Upper lobe of right lung (tissue), 1 donor: ENCODE results near the gene HTRA3. TPM values are rescaled to one million over a fixed set of nuclear protein-coding genes. Genes with fewer than 3 reads are reported as not detected.
A peak's percentile ranks its signal among the peaks of the same experiment; 100 is the strongest.

Source experiments
- ATAC-seq: fragments of 200-7000 bp; cut with Tn5 transposase; one replicate; pipeline ENCODE4 v1.9.1; 2020; ENCODE audit warnings: mild to moderate bottlenecking, moderate library complexity
- DNase-seq: peaks from one replicate; pipeline ENCODE4 v3.0.0-alpha.2; 2020
- H3K27ac ChIP-seq: fragments of 200-600 bp; one replicate; pipeline ENCODE4 v1.8.0; 2022
- H3K27me3 ChIP-seq: fragments of 200-600 bp; one replicate; pipeline ENCODE4 v1.8.0; 2022; ENCODE audit warnings: mild to moderate bottlenecking
- H3K36me3 ChIP-seq: fragments of 200-600 bp; one replicate; pipeline ENCODE4 v1.8.0; 2022
- H3K4me1 ChIP-seq: fragments of 200-600 bp; one replicate; pipeline ENCODE4 v1.8.0; 2022
- H3K4me3 ChIP-seq: fragments of 200-600 bp; one replicate; pipeline ENCODE4 v1.8.0; 2022; ENCODE audit warnings: mild to moderate bottlenecking
- H3K9me3 ChIP-seq: fragments of 200-600 bp; one replicate; pipeline ENCODE4 v1.8.0; 2022
- CTCF ChIP-seq: fragments of 200-600 bp; IDR thresholded peaks from one replicate; pipeline ENCODE4 v1.8.0; 2022; ENCODE audit warnings: antibody characterized with exemption
- intact Hi-C: fragments of 100-400 bp; cut with DNase I; formaldehyde crosslinking; loops from one replicate; pipeline ENCODE4 v1.11.0; 2022
- total RNA-seq: library from RNA; stranded (reverse); fragmentation: NEBNext Ultra II Directional; extraction: Animal tissue kit (Norgen Biotek cat#: 25700); gene quantifications from one replicate; pipeline ENCODE4 v1.2.1, GENCODE V29; 2021
- donor health status: DM: no; HTN: yes; CAD: no; lungs with severe emphysema.

HTRA3 gene
- total RNA-seq, 1 donor from 2014 or later: 25.0 TPM

DNA sequence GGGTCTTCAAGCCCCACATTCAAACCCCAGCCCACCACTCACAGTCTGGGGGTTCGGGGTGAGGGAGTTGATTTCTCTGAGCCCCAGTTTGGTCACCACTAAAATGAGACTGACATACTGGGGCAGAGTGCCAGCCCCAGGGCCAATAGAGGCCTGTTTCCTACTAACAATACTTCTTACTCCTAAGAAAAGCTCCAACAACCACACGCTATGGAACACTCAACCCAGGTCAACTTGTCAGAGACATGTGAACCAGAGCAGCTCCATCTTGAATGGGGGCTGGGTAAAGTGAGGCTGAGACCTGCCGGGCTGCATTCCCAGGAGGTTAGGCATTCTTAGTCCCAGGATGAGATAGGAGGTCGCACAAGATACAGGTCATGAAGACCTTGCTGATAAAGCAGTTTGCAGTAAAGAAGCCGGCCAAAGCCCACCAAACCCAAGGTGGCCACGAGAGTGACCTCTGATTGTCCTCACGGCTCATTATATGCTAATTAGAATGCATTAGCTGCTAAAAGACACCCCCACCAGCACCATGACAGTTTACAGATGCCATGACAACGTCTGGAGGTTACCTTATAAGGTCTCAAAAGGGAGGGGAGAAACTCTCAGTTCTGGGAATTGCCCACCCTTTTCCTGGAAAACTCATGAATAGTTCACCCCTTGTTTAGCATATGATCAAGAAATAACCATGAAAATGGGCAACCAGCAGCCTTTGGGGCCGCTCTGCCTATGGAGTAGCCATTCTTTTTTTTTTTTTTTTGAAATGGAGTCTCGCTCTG, 26.6 kb upstream of the HTRA3 start:
- ATAC-seq (no peak), DNase-seq (no peak)
- no peak for TF ChIP-seq CTCF
- H3K27me3 ChIP-seq: no peaks in the 10 kb centered on the region
- intact Hi-C loops: loop anchor here (5.0 kb wide), 1 partner anchor 169 kb away; no protein-coding TSS in a partner anchor
- H3K9me3 ChIP-seq: no peaks in the 10 kb centered on the region
- H3K27ac ChIP-seq: peak overlapping the region; percentile 47
- no peak overlapping the region for H3K4me3 ChIP-seq
- H3K36me3 ChIP-seq: peaks cover 17% of the 10 kb centered on the region
- H3K4me1 ChIP-seq: peaks cover 23% of the 10 kb centered on the region

GRCh38 chr4:8244001-8244757, 25.4 kb upstream of the HTRA3 start:
- no peak overlapping the region for H3K4me3 ChIP-seq
- no peaks in the 10 kb centered on the region for H3K9me3 ChIP-seq
- no peak for TF ChIP-seq CTCF
- ATAC-seq (no peak), DNase-seq (no peak)
- peaks cover 29% of the 10 kb centered on the region for H3K4me1 ChIP-seq
- no peaks in the 10 kb centered on the region for H3K27me3 ChIP-seq
- no peak overlapping the region for H3K27ac ChIP-seq
- intact Hi-C loops: loop anchor here (5.0 kb wide), 1 partner anchor 168 kb away; no protein-coding TSS in a partner anchor
- H3K36me3 ChIP-seq: peaks cover 8% of the 10 kb centered on the region

GRCh38 chr4:8244931-8245460, 24.6 kb upstream of the HTRA3 start:
- Histone ChIP-seq H3K27me3 (no peaks in the 10 kb centered on the region), H3K9me3 (no peaks in the 10 kb centered on the region)
- ATAC-seq: no peak

DNA sequence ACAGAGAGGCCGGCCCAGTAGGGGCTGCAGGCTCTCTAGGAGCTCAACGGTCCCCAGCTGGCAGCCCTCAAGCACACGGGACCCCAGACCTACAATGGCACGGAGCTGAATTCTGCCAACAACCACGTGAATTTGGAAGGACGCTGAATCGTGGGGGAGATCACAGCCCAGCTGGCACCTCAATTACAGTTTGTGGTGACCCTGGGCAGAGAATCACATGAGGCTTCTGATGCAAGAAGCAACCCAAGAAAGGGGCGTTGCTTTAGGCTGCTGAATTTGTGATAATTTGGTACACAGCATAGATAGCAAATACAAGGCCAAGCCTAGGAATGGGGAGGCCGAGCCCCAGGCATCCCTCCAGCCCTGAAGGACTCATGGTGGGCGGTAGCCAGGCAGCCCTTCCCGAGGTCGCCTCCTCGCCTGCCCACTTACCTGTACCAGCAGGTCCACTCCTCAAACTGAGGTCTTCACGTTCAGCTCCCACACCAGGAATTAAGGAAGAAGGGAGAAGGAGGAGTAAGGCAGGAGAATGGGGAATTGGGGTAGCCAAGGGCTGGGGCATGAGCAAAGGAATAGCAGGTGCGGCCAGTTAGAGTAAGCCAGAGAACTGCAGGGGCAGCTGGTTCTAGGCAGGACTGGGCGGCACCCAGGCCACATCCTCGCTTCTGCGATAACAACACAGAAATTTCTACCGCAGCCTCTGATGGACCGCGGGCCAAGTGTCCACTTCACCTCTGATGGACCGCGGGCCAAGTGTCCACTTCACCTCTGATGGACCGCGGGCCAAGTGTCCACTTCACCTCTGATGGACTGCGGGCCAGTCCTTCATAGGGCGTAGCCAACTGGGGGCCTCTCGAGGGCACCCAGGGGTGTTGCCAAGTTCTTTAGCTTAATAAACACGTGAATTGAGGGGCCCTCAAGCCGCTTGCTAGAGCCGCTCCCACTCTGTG, 23.4 kb upstream of the HTRA3 start:
- peaks cover 29% of the 10 kb centered on the region for H3K4me1 ChIP-seq
- no peaks in the 10 kb centered on the region for H3K9me3 ChIP-seq
- no peak for TF ChIP-seq CTCF
- H3K27ac ChIP-seq: peak overlapping the region; percentile 84
- H3K36me3 ChIP-seq: no peaks in the 10 kb centered on the region
- H3K4me3 ChIP-seq: no peak overlapping the region
- DNase-seq: peak; percentile 81
- no peaks in the 10 kb centered on the region for H3K27me3 ChIP-seq
- ATAC-seq: peak; percentile 71
- intact Hi-C loops: no loop called here

More at GRCh38 chr4:8244931-8245460, 24.6 kb upstream of the HTRA3 start:
- Histone ChIP-seq H3K4me3 (no peak overlapping the region), H3K4me1 (peaks cover 29% of the 10 kb centered on the region), H3K36me3 (peaks cover 8% of the 10 kb centered on the region), H3K27ac (no peak overlapping the region)
- intact Hi-C loops: loop anchor here (5.0 kb wide), 1 partner anchor 167 kb away; no protein-coding TSS in a partner anchor
- no peak for TF ChIP-seq CTCF
- no peak for DNase-seq
